Measurements from ENCODE around the gene DGKZ. TPM values are rescaled to one million over a fixed set of nuclear protein-coding genes. Genes with fewer than 3 reads are reported as not detected.

DGKZ gene
- polyA plus RNA-seq, 1 donor = 82.9 TPM

DNA sequence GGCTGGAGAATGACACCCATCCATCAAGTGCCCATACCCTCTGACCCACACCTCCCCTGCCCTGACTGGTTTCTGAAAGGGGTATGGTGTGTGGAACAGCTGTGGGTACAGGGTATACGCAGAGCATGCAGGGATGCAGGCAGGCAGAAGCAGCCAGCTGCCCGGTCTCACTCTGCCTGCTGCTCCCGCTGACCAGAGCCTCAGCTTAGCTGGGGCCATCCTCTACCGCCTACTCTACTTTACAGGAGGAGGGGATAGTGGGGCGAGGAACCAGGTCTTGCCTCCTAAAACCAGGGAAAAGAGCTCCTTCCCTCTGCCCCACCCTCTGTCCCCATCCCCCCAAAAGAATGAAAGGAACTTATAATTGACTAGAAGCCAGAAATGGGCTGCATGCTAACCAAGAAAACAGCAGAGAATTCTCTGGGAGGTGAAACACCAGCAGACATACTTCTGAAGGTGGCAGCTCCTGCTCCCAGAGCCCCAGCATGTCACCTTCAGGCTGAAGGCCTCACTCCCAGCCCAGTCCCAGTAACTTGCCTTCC lies 57.3 kb downstream of the DGKZ start:
- DNase-seq = no peak

DNA sequence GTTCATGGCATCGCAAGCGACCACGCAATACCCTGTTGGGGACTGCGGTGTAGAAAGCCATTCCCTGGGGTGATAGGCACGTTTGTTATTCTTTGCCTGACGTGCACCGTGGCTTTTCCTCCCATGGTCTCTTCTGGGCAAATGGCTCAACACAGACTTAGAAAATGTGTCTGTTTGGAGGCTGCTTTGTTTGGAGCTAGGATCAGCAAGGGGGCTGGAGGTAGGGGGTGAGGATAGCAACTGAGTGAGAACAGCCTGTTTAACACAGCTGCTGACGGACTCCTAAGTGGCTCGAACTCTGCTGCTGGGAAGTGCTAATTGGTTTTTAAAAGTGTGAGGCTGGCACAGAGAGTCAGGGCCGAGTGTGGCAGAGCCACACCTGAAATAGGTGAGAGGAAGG lies 60.4 kb downstream of the DGKZ start:
- DNase-seq = no peak

DNA sequence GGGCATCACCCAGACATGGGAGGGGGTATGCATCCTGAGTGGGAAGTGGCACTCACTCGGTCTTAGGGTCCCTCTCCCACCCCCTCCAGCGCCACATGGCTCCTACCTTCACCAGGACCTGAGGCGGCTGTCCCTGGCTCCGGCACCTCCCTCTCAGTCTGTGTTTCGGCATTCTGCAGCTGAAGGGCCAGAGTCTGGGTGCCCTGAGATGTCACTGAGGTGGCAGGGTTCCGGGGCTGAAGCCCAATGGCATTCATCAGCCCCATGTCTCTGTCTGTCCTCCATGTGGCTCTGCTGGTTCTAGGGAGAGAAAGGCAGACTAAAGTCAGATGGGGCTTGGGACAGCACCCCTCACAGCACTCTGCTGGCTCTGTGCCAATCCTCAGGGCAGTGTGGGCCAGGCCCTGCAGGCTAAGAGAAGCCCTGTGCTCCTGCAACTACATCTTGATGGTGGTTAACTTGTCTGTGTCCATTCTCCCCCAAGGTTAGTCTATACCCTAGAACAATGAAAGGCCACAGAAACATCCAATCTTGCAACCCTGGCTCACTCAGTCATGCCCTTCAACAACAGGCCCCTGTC lies 61.2 kb downstream of the DGKZ start:
- DNase-seq = no peak

DNA sequence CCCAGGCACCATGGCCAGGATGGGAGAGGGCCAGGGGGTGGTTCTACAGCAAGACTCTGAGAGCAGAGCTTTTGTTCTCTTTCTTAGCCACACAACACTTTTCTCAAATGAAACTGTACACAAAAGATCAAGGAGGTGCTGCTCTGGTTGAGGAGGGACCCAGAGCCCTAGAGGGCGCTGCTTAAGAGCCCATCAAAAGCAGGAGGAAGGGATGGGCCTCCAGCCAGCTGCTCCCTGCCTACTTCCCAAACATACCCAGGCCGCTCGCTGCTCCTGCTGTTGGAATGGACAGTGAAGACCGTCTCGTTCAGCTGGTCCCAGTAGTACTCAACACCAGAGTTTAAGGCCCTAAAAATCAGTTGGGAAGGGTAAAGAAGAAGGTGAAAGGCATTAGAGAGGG lies 62.8 kb downstream of the DGKZ start:
- no peak for DNase-seq

DNA sequence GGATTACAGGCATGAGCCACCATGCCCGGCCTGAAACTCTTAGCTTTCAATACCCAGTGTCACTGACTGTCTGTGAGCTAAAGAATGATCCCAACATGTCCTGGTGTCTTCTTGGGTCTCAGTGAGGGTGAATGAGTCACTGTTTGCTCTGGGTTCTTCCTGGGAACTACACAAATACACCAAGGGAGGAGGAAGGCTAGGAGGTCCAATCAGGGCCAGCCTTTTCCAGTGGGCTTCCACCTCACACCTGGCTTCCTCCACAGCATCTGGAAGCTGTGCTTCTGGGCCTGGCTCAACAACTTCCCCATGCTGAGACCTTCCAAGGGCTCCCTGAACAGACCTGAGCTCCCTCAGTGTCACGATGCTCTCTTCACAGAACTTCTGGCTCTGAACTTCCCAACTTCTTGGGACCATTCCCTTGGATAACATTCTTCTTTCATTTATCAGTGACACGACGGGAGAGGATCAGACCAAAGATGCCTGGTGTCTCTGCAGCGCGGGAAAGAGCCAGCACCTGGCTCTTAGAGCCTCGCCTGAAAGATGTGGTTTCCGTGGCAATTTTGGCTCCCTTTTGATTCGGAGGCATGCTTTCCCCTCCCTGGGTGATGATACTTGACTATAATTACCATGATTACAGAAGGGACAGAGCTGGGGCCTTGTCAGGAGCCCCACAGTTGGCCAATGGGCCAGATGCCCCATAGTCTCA lies 66.7 kb downstream of the DGKZ start:
- DNase-seq = no peak

DNA sequence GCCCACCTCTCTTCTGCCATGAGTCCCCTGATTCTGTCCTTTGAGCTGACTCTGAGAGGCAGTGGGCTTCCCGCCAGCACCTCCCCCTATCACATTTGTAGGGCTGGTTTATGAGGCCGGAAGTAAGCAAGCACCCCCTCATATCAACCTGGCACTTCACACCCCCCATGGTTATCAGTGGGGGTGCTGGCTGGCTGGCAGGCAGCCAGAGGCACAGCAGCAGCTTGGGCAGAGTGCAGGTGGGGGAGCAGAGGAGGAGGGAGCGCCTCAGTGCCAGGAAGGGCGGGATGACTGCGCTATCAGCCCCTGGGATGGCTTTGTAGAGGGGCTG lies 67.2 kb downstream of the DGKZ start:
- no peak for DNase-seq

DNA sequence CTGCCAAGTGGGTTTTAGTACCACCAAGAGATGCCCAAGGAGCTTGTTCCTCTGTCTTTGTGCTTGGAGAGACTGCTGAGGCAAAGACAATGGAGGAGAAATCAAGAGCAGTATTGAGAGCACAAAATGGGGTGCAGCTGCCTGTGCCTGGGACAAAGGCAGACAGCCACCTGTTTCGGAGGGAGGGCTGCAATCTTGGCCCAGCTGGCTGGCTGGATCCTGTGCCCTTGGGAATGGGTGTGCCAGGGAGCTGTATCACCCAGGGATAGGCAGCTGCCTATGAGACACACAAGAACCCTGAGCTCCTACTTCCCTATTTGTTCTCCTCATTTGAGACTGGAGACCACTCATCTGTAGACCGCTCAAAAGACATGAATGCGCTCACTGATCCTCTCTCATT lies 67.6 kb downstream of the DGKZ start:
- DNase-seq = no peak

DNA sequence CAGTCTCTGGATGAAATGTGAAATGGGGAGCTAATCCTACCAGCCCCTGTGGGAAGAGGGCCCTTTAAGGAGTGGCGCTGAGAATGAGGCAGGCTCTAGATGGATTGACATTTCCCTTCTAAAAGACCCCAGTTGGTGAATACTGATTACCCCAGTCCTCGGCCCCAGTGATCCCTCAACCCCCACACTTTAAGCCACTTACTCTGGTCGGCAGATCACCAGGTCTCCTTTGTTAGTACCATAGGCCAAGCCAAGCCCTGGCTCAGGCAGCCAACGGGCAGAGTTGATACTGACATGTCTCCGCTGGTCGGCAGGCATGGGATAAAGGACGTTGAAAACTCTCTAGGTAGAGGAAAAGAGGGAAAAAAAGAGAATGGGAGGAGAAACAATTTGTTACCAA lies 70.4 kb downstream of the DGKZ start:
- no peak for DNase-seq

DNA sequence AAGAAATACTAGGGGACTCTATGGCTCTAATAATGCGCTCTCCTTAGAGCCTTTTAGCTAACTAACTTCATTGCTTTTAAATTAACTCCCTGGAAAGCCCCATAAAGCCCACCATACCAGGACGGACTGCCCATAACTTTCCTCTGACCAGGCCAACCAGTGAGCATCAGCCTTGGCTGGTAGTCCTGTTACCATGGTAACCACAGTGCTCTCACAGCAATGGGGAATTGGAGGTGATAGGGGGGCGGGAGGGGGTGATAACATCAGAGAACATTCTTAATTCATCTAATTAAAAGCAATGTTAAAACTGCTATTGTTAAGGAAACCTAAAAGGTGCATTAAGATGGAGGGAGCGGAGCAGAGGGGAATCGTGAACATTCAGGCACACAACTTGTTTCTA lies 71.5 kb downstream of the DGKZ start:
- DNase-seq = no peak

DNA sequence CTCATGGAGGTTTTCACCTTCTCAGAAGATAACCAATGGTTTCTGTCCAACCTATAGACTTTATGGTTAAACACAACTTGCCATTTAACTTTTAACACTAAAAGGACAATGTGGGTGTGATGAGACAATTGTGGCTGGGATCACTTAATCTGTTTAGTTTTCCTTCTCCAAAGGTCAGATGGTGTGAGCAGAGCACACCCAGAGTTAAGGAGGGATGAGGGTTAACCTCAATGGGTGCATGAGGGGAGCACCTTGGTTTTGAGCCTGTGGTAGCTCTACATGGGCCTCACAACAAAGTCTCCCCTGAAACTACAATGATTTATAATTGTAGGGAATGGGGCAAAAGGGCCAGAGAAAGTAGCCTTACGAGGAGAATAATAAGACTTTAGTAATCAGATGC lies 73.2 kb downstream of the DGKZ start:
- no peak for DNase-seq

DNA sequence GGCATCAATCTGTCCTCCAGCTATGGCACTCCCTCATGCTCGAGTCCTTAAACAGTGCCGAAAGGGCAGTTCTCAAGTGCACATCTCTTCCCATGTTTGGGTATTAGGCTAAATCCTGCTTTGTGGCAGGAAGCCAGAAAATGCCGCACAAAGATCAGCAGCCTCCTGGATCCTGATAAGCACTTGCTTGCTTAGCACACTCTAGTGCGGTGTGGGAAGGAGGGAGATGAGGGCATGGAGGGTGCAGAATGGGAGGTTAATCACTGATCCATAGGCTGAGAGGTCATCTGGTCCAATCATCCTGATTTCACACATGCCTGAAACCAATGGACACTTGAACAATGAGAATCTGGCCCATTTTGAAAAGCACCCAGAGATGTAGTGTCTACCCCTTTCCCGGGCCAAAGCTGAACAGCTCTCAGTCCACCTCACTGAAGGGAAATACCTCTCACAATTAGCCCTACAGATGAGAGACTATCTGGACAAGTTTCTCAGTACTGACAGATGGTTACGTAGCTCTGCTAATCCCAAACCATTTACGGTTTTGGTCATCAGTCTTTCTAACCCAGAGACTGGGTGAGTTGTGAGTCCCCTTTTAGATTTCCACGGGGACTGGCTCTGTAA lies 74.1 kb downstream of the DGKZ start:
- no peak for DNase-seq

DNA sequence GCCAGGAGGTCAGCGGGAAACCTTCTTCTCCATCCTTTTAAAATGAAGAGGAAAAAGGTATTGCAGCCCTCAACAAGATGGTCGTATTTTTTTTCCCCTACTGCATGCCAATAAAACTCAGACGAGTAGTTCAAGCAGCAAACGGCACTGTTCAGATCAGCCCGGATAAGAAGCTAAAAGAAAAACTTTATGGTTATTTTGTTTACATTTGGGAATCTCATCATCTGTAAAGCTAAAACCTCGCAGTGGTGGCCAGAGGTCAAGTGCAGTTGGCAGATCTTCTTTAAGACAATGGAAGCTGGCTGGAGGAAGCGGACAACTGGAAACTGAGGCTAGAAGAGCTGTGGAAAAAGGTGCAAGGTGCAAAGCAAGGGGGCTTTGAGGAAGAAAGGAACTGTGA lies 75.3 kb downstream of the DGKZ start:
- DNase-seq = no peak

DNA sequence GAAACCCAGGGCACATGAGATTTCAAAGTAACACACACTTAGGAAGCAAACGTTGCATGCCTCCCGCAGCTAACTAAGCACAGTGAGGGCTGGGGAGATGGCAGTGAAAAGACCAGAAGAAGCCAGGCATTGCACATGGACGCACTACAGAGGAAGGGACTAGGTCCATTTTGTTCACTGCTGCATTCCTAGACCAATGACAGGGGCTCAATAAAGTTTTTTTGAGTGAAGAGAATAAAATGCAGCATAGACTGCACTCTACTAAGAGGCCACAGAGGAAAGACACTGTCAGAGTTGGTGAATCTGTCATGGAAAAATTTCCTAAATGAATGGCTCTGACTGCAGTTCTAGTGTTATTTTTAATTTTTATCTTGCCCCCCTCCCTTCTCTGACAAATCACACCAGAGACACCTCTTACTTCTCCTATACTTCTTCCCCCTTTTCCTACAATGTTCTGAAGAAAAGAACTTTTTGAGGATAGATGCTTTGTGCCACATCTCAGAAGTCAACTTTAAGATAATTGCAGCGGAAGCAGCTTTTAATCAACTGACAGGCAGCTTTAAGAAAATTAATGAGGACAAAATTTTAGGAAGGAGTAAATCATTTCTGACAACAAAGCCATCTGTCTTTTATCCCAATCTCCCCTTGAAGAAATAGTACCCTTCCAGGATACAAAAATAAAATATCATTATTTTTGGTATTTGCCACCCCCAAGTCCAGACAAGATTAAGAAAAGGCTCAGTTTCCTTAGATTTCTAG lies 79.1 kb downstream of the DGKZ start:
- no peak for DNase-seq

DNA sequence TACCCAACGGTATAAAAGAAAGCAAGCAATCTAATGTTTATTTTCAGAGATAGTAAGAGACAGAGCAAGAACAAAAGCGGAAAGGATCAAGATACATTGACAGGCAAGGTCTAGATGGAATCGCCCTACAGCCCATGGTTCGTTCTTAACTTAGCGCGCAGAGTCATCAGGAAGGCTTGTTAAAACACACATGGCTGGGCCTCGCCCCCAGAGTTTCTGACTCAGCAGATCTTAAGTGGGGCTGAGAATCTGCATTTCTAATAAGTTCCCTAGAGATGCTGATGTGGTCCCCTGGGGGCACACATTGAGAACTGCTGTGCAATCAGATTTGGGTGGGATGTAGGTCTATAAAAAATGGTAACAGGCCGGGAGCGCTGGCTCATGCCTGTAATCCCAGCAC lies 80.1 kb downstream of the DGKZ start:
- DNase-seq = no peak

DNA sequence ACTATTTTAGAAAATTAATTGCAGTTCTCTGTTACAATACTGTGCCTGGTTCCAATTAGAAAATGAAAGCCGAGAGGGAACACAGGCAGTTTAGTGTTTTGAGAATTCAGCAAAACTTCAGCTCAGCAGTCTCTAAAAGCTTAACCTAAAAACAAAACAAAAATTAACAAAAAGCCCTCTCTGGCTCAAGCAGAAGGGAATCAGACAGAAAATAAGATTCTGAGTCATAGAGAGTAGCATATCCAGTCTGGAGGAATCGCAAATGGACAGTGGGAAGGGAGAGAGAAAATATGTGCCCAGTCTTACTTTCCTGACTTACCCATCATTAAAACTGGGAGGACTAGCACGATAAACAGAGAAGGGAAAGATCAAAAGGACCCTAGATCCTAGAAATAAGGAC lies 82.5 kb downstream of the DGKZ start:
- DNase-seq = no peak

Other genes starting within 250 kb of the DGKZ start
- 37.4 TPM for gene PHF21A, start 226.0 kb upstream of the DGKZ start, polyA plus RNA-seq (ENCODE audit: insufficient read length)
- gene CREB3L1, start 69.8 kb upstream of the DGKZ start, polyA plus RNA-seq (ENCODE audit: insufficient read length) = 38.3 TPM
- gene MDK, start 34.2 kb downstream of the DGKZ start, polyA plus RNA-seq (ENCODE audit: insufficient read length) = 185 TPM
- not detected for gene CHRM4, start 44.3 kb downstream of the DGKZ start, polyA plus RNA-seq (ENCODE audit: insufficient read length)
- gene AMBRA1, start 246.6 kb downstream of the DGKZ start, polyA plus RNA-seq (ENCODE audit: insufficient read length) = 15.1 TPM